HG02571 (cell line): Measurements from ENCODE around the gene DUS1L.

Experiments used
- ATAC-seq: cut with Tn5 transposase; IDR thresholded peaks from one replicate; pipeline ENCODE4 v1.9.1; 2021; ENCODE audit warnings: mild to moderate bottlenecking, moderate library complexity; ENCODE audit not compliant: unreplicated experiment

The DUS1L gene

DNA sequence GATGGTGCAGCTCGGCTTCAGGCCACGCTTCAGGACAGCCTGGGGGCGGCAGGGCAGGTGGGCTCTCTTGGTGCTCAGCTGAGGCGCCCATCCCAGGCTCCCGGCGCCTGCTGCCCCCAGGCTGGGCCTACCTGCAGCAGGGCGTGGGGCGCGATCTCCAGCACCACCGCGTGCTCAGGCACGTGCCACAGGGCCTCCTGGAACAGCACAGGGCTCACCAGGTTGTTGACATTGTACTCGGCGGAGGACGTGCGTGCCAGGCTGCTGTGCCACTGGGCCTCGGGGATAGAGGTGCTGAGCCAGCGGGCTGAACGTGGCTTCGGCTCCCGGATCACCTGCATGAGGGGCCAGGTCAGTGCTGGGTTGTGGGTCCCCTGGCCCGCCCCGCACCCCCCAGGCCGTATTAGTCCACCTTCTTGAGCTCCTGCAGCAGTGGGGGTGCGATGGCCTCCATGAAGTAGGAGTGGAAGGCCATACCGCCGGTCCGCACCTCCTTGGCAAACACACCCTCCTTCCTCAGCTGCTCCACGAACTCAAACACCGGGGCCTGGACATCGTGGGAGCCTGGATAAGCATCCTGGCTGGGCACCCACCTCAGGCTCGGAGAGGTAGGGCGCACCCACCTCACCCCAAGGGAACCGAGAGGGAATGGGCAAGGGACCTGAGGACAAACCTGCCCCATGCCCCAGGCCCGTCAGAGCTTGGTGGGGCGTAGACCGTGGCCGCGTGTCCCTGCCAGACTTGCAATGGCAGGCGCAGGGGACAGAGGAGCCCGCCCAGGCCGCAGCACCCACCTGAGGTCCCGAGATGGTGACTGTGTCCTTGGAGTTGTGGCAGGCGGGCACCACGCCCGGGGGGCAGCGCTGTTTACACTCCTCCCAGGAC lies 23.5 kb upstream of the DUS1L start:
- ATAC-seq, result no peak

DNA sequence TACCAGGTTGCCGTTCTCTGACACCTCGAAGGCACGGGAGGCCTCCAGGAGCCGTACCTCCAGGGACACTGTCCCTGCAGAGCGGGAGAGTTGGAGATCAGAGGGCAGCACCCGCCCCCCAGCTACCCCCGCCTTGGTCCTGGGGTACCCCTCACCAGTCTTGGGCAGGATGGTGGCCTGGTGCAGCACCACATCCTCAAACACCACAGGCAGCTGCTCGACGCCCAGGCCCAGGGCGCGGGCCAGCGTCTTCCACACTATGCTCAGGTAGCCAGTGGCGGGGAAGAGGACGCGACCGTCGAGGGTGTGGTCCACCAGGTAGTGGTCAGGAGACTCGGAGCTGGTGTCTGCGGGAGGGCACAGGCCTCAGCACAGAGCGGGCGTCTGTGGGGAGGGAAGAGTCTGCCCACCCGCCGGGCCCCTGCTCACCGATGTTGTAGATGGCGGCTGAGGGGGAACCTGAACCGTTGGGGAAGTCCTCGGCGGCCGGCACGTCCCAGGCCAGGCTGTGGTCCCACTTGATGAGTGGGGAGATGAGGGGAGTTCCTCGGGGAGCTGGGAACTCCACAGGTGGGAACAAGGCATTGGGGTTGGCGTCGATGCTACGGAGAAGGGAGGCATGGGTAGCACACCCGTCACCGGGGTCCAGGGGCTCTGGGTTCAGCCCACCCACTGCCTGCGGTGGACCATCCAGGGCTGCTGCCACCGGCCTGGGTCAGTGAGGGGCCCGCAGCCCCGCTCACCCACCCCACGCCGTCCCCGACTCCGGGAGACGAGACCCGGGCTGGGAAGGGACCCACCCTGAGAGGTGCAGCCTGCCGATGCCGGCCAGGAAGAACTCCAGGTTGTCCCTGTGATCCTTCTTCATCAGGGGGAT lies 22.6 kb upstream of the DUS1L start:
- no peak for ATAC-seq

- no peak for ATAC-seq
These were observed 21.6 kb upstream of the DUS1L start for GRCh38 chr17:82086941-82087906.

DNA sequence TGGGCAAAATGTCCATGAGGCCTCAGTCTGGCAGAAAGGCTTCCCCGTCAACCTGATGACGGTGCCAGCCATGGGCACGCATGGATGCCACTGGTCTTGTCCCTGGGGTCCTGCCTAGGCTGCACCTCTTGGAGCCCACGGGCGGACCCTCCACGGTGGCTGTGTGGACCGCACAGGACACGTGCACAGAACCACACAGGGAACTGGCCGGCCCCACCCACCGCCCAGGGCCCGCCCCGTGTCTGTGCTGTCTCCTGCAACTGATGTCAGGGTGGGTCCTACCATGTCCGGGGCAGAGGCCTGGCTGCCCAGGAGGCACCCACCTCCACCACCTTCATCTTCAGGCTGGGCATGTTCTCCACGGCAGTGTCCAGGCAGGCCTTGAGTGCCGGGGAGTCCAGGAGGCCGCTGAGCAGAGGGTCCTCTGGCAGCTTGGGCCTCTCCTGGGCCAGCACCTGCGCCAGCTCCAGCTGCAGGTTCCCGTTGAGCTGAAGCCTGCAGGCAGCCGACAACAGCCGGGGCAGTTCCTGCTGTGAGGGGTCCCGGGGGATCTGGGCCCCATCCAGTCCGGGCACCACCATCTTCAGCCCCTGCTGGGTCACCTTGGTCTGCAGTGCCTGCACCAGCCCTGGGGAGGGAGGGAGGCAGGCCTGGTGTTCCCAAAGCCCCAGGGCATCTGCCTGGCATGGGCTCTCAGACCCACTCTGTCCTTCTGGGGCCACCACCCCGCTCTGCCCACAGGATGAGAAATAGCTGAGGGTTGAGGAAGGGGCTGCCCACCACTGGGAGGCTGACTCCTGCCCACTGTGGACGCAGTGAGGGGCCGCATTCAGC lies 20.5 kb upstream of the DUS1L start:
- ATAC-seq, result no peak

DNA sequence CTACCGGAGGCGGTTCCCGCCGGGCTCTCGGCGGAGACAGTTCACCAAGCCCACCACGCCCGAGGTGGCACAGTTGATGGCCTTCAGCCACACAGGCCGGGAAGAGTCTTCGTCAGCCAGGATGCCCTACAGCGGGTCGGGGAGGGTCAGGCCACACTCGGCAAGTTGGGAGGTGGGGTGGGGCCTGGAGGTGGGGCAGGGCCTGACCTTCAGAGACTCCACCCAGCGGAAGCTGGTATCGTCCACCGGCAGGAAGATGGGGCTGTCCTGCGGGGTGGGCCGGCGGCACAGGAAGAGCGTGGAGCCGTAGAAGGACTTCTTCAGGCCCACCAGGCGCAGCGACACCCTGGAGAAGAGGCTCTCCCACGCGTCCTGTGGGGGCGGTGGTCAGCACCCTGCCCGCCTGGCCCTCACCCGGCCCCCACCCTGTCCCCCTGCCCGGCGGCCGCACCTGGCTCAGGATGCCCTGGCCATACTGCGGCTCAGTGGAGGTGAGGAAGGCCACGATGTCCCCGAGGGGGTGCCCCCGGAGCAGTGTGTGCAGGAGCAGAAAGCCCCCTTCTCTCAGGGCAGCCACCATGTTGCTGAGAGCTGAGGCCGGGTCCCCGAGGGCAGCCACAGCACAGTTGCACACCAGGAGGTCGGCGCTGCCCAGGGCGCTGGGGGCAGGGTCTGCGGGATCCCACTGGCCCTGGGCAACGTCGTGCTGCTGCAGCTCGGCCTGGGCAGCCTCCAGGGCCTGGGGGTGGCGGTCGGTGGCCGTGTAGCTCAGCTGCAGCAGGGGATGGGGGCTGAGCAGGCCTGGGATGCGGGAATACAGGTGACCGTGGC lies 19.6 kb upstream of the DUS1L start:
- no peak for ATAC-seq

DNA sequence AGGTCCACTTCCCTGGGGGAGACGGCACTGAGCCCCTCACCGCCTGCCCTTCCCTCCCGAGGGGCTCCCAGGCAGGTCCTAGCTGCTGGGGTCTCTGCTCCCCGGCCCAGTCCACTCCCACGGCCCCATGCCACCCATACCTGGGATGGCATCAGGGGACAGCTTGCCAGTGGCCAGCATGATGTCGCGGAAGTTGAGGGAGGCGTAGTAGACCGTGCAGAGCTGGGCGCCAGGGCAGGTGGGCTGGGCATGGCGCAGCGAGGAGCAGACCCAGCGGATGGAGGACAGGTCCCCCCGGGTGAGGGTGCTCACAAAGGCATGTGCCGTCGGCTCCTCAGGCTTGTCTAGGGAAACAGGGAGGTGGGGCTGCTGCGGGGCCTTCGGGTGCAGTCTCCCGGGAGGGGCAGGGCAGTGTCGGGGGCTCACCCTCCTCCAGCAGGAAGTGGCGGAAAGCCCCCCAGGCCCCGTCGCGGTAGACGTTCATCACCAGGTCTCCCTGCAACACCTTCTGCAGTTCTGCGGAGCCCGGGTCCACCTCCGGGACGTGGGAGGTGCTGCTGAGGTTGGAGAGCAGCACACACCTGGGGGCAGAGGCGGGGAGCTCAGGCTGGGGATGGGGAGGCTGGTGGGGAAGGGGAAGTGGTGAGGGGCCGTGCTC lies 18.9 kb upstream of the DUS1L start:
- no peak for ATAC-seq

DNA sequence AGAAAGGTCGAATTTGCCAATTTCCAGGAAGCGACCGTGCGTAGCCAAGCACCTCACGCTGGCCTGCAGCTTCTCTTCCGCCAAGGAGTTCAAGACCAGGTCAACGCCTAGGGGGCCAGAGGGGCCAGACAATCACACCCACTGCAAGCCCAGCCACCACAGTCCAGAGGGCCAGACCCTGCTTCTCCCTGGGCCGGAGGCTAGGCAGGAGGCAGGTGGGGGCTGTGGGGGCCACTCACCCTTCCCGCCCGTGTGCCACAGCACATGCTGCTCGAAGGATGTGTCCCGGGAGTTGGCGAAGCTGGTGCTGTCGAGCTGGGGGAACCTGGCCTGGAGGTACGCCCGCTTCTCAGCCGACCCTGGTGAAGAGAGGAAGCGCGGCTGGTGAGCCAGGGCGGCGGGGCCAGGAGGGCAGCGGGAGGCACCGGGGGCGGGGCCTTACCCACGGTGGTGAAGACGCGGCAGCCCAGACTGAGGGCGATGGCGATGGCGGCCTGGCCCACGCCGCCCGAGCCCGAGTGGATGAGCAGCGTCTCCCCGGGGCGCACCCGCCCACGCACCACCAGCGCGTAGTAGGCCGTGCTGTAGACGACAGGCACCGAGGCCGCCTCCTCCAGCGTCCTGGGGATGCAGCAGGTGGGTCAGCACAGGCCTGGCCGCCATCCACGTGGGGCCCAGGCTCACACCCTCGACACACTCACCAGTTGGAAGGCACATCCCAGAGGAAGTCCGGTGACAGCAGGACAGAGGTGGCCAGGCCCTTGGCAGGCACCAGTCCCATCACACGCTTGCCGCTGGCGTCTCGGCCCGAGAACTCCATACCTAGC lies 18.1 kb upstream of the DUS1L start:
- no peak for ATAC-seq

GRCh38 chr17:82083009-82083408 lies 17.4 kb upstream of the DUS1L start:
- no peak for ATAC-seq

DNA sequence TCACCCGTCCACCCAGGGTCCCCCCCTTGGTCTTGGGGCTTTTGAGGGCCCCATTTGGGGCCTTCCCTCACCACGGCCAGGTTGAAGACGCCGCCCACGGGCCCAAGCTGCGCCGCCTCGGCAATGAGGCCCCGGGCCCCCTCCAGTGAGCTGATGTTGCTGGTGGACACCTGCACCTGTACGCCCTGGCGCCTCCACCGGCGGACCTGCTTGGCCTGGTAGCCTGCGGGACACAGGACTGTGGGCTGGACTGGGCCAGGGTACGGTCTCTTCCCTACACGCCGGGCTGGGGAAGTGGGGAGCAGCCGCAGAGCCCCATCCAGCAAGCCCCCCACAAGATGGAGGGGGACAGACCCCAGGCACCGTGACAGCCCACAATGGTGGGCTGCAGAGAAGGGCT lies 16.9 kb upstream of the DUS1L start:
- ATAC-seq, result no peak

GRCh38 chr17:82081966-82082365 lies 16.4 kb upstream of the DUS1L start:
- no peak for ATAC-seq

DNA sequence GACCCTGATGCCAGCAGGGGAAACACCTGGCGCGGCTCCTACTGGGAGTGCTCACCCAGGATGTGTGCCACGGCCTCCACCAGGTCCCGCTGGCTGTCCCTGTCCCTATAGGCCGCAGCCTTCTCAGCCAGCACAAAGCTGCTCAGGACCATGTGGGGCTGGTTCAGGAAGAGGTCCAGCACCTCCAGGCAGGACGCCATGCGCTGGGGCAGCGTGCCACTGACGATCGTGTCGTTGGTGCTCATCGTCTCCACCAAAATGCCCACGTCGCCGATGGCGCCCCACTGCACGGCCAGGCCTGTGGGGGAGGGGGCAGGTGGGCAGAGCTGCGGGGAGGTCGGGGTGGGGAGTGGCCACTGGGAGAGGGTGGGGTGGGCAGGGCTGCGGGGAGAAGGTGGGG lies 15.9 kb upstream of the DUS1L start:
- ATAC-seq, result no peak

DNA sequence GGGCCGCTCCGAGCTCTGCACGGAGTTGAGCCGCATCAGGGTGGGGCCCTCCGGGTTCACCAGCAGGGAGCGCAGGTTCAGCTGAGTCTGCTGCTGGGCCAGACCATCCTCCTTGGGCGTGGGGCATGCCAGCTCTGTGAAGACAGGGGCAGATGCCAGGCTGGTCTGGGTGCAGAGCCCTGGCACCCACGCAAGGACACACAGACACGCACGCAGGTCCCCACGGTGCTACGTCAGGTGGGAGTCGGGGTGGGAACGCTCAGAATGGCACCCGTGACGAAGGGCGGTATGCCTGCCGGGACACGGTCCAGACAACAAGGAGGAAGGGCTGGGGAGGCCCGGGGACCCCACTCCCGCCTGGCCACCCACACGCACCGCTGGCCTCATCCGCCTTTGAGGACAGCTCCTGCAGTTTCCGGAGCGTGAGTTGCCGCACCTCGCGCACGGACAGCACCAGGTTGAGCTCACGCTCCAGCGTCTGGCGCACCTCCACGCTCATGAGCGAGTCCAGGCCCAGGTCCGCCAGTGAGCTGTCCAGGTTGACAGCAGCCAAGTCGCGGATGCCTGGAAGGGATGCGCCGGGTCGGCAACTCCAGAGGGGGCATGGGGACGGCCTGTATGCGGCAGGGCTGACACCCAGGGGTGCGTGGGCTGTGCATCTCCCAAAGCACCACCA lies 15.3 kb upstream of the DUS1L start:
- ATAC-seq, result no peak

DNA sequence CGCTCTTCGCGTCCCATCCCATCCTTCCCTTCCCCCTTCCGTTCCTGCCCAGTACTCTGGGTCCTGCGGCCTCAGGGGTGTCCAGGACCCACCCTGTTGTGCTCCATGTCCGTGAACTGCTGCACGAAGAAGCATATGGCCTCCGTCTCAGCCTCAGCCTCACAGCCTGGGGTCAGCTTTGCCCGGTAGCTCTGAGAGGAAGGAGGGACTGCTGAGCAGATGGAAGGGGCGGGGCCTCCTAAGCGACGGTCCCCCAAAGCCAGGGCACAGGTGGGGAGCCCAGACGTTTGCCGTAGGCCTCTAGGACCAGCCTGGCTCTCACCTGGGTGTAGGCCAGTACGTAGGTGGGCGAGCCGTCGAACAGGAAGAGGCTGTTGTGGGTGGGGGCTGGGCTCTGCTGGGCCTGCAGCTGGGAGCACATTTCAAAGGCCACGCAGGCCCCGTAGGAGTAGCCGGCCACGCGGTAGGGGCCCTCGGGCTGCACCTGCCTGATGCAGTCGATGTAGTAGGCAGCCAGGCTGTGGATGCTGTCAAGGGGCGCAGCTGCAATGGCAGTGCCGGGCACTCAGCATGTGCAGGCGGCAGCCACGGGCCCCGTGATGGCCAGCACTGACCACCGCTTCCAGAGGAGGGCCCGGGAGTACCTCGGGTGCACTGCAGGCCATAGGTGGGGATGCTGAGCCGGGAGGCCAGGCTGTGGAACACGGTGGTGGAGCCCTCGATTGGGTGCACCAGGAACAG lies 14.6 kb upstream of the DUS1L start:
- ATAC-seq, result no peak

DNA sequence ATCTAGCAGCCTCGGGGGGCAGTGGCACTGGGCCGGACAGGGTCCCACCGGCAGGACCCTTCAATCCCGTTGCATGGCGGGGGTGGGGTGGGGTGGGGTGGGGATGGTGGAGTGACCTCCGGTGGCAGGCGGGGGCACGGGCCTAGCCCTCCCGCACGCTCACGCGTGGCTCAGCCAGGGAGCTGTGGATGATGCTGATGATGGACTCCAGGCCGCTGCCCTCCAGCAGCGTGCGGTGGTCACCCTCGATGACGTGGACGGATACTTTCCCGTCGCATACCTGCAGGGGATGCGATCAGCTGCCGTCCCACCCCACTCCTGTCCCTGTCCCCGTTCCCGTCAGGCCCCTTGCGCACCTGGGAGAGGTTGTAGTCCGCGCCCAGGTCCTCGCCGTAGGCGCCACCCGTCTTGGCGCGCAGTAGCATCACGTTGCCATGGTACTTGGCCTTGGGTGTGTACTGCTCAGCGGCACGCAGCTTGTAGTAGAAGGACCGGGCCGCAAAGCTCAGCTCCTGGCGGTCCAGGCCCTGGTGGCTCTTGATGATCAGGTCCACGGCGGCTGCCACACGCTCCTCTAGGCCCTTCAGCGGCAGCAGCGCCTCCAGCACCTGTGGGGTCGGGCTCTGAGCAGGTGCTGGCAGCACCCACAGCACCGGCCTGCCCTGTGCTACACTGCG lies 13.5 kb upstream of the DUS1L start:
- ATAC-seq, result no peak

GRCh38 chr17:82078433-82078832 lies 12.8 kb upstream of the DUS1L start:
- no peak for ATAC-seq
